ENCODE results near the gene SPHK2.

SPHK2 gene

DNA sequence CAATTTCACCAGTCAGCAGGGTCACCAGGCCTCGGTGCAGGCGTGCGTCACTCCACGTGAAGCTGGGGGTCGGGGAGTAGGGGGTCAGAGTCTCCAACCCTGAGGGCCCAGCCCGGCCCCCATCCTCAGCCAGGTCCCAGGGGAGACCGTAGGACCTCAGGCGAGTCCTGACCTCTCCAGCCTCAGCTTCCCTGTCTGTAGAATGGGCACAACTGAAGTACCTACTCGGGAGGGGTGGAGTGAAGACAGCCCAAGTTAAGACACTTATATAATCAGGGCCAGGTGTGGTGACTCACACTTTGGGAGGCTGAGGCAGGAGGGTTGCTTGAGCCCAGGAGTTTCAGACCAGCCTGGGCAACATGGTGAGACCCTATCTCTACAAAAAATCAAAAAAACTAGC, 15.5 kb upstream of the SPHK2 start:
- no peaks in the 10 kb centered on the region for H3K27me3 ChIP-seq (ENCODE audit: control insufficient read depth, insufficient read depth, low read length, poor library complexity, severe bottlenecking)
- H3K9me3 ChIP-seq (ENCODE audit: control insufficient read depth, low read length), result no peaks in the 10 kb centered on the region
- no peaks in the 10 kb centered on the region for H3K4me1 ChIP-seq (ENCODE audit: control insufficient read depth, insufficient read depth, low read length)
- H3K36me3 ChIP-seq (ENCODE audit: control insufficient read depth, insufficient read depth, low read length), result no peaks in the 10 kb centered on the region
- H3K27ac ChIP-seq (ENCODE audit: insufficient read depth, low read depth, low read length, poor library complexity, severe bottlenecking), result no peak overlapping the region
- 93 to 98% methylated on average over 9 of the region's 9 CpGs for WGBS, 2 experiments
- no peak overlapping the region for H3K4me3 ChIP-seq (ENCODE audit: insufficient read depth, low read depth, low read length)

DNA sequence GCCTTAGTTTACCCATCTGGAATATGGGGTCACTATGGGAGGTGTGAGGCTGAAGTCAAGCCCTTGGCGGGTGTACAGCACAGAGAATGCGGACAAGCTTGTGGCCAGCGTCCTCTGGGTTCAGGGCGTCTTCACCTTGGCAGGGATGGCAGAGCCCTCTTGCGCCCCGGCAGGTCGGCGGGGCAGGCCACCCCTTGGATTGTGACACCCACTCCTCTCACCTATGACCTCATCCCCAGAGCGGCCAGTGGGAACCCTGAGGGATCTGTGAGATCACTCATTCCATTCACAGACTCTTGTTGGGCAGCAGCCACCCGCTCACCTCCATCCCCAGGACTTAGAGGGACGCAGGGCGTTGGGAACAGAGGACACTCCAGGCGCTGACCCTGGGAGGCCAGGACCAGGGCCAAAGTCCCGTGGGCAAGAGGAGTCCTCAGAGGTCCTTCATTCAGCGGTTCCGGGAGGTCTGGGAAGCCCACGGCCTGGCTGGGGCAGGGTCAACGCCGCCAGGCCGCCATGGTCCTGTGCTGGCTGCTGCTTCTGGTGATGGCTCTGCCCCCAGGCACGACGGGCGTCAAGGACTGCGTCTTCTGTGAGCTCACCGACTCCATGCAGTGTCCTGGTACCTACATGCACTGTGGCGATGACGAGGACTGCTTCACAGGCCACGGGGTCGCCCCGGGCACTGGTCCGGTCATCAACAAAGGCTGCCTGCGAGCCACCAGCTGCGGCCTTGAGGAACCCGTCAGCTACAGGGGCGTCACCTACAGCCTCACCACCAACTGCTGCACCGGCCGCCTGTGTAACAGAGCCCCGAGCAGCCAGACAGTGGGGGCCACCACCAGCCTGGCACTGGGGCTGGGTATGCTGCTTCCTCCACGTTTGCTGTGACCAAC, 12.6 kb upstream of the SPHK2 start, which contains the start of gene SPACA4:
SPACA4 (plus strand) TSS at position 280 of the 896 bp plus-strand sequence; CDS start at position 517, 237 bp downstream.
- 93 to 96% methylated on average over 39 of the region's 39 CpGs for WGBS, 2 experiments
- Histone ChIP-seq H3K9me3 (ENCODE audit: control insufficient read depth, low read length) (no peaks in the 10 kb centered on the region), H3K4me1 (ENCODE audit: control insufficient read depth, insufficient read depth, low read length) (no peaks in the 10 kb centered on the region), H3K4me3 (ENCODE audit: insufficient read depth, low read depth, low read length) (no peak within 1 kb of the TSS), H3K27me3 (ENCODE audit: control insufficient read depth, insufficient read depth, low read length, poor library complexity, severe bottlenecking) (no peaks in the 10 kb centered on the region), H3K36me3 (ENCODE audit: control insufficient read depth, insufficient read depth, low read length) (no peaks in the 10 kb centered on the region), H3K27ac (ENCODE audit: insufficient read depth, low read depth, low read length, poor library complexity, severe bottlenecking) (no peak within 1 kb of the TSS)

DNA sequence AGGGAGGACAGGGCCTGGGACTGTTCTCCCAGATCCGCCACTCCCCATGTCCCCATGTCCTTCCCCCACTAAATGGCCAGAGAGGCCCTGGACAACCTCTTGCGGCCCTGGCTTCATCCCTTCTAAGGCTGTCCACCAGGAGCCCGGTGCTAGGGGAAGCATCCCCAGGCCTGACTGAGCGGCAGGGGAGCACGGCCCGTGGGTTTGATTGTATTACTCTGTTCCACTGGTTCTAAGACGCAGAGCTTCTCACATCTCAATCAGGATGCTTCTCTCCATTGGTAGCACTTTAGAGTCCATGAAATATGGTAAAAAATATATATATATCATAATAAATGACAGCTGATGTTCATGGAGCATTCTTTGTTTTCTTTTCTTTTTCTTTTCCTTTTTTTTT, 11.9 kb upstream of the SPHK2 start:
- H3K27me3 ChIP-seq (ENCODE audit: control insufficient read depth, insufficient read depth, low read length, poor library complexity, severe bottlenecking), result no peaks in the 10 kb centered on the region
- H3K27ac ChIP-seq (ENCODE audit: insufficient read depth, low read depth, low read length, poor library complexity, severe bottlenecking), result no peak overlapping the region
- no peak overlapping the region for H3K4me3 ChIP-seq (ENCODE audit: insufficient read depth, low read depth, low read length)
- WGBS, 2 experiments, result 92 to 96% methylated on average over 7 of the region's 7 CpGs
- no peaks in the 10 kb centered on the region for H3K4me1 ChIP-seq (ENCODE audit: control insufficient read depth, insufficient read depth, low read length)
- H3K36me3 ChIP-seq (ENCODE audit: control insufficient read depth, insufficient read depth, low read length), result no peaks in the 10 kb centered on the region
- H3K9me3 ChIP-seq (ENCODE audit: control insufficient read depth, low read length), result no peaks in the 10 kb centered on the region

DNA sequence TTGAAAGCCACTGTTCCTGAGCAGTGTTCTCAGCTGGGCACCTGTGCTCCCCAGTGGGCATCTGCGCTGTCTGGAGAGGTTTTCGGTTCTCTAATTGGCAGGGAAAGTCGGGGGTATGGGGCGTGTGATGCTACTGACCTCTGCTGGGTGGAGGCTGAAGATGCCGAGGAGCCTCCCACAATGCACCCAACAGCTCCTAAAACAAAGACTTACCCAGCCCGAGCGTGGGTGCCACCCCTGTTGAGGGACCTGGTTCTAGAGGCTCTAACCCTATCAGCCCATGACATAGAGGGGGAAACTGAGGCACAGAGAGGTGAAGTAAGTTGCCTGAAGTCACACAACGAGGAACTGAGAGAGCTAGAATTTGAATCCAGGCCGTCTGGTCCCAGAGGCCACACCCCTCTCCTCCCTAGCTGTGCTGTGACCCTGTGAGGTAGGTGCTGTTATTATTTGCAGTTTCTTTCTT, 10.5 kb upstream of the SPHK2 start:
- Histone ChIP-seq H3K27ac (ENCODE audit: insufficient read depth, low read depth, low read length, poor library complexity, severe bottlenecking) (no peak overlapping the region), H3K36me3 (ENCODE audit: control insufficient read depth, insufficient read depth, low read length) (no peaks in the 10 kb centered on the region), H3K4me1 (ENCODE audit: control insufficient read depth, insufficient read depth, low read length) (peaks cover 6% of the 10 kb centered on the region), H3K27me3 (ENCODE audit: control insufficient read depth, insufficient read depth, low read length, poor library complexity, severe bottlenecking) (no peaks in the 10 kb centered on the region), H3K9me3 (ENCODE audit: control insufficient read depth, low read length) (no peaks in the 10 kb centered on the region), H3K4me3 (ENCODE audit: insufficient read depth, low read depth, low read length) (no peak overlapping the region)
- 38 to 48% methylated on average over 9 of the region's 9 CpGs for WGBS, 2 experiments

DNA sequence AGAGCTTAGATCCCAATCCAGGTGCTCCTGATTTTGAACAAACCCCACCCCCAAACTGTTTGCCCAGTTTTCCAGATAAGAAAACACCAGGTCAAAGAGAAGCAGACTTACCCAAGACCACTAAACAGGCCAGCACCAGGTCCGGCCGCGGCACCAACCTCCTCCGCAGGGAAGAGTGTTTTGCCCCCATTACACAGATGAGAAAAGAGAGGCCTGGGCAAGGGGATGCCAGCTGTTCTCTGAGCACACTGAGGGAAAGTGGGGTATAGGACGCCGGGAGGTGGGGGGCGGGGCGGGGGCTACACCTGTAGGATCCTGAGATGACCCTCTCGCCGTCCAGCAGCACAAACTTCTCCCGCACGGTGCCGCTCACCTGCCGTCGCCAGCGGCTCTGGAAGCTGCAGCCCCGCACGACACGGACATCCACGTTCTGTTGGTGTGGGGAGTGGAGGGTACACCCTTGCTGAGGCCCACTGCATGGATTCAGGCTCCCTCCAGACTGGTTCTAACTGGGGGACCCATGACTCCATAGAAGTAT, 9.7 kb upstream of the SPHK2 start:
- H3K4me3 ChIP-seq (ENCODE audit: insufficient read depth, low read depth, low read length), result no peak overlapping the region
- no peaks in the 10 kb centered on the region for H3K27me3 ChIP-seq (ENCODE audit: control insufficient read depth, insufficient read depth, low read length, poor library complexity, severe bottlenecking)
- 94 to 96% methylated on average over 20 of the region's 20 CpGs for WGBS, 2 experiments
- peaks cover 14% of the 10 kb centered on the region for H3K4me1 ChIP-seq (ENCODE audit: control insufficient read depth, insufficient read depth, low read length)
- H3K27ac ChIP-seq (ENCODE audit: insufficient read depth, low read depth, low read length, poor library complexity, severe bottlenecking), result no peak overlapping the region
- H3K36me3 ChIP-seq (ENCODE audit: control insufficient read depth, insufficient read depth, low read length), result no peaks in the 10 kb centered on the region
- no peaks in the 10 kb centered on the region for H3K9me3 ChIP-seq (ENCODE audit: control insufficient read depth, low read length)

DNA sequence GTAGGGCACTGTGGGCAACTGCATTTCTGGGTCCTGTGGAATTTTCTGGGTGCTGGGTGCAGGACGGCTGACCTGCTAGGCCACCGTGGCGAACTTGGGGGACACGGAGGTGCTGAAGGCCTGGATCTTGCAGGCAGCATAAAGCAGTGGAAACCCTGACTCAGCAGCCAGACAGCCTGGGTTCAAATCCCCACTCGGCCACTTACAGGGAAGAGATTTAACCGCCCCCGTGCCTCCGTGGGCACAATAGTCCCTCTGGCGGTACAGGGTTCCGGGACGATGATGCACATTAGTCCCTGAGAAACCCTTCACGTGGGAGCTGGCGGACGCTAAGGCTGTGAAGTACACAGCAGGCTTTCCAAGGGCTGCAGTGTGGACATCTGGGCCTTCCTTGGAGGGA, 7.4 kb upstream of the SPHK2 start:
- H3K27me3 ChIP-seq (ENCODE audit: control insufficient read depth, insufficient read depth, low read length, poor library complexity, severe bottlenecking), result no peaks in the 10 kb centered on the region
- no peak overlapping the region for H3K27ac ChIP-seq (ENCODE audit: insufficient read depth, low read depth, low read length, poor library complexity, severe bottlenecking)
- H3K36me3 ChIP-seq (ENCODE audit: control insufficient read depth, insufficient read depth, low read length), result peaks cover 7% of the 10 kb centered on the region
- no peak overlapping the region for H3K4me3 ChIP-seq (ENCODE audit: insufficient read depth, low read depth, low read length)
- peaks cover 35% of the 10 kb centered on the region for H3K4me1 ChIP-seq (ENCODE audit: control insufficient read depth, insufficient read depth, low read length)
- WGBS, 2 experiments, result 95% methylated on average over 14 of the region's 14 CpGs
- H3K9me3 ChIP-seq (ENCODE audit: control insufficient read depth, low read length), result no peaks in the 10 kb centered on the region

DNA sequence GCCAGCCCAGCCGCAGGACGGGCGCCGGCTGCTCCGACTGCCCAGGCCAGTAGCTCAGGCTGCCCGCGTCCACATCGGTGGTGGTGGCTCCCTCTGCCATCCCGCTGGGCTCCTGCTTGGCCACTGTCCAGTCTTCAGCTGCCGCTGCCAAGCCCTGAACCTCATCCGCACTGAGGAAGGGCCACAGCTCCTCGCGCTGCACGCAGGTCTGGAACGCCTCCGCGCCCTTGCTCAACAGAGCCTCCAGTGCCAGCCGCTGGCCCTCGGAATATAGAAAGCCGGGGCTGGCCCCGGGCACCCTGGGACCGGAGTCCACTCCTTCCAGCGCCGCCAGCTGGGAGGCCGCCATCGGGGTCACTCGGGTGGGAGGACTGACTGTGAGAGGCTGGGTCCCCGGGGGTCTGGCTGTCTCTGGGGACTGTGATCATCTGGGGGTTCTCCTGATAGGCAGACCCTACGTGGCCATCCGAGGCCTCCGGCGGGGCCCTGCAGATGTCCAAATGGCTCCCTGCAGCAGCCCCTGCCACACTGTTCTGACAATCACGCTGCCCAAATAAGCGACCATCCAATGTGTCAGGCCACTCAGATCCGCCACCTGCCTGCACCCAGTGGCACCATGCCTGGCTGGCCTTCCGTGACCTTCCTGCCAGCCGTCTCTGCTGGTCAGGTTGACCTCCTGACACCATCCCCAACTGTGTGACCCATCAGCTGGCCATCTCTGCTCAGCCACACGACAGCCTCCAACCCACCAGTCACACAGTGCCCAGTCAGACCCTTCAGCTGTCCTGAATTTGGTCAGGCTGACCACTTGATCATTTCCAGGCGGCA, 6.1 kb upstream of the SPHK2 start:
- Histone ChIP-seq H3K36me3 (ENCODE audit: control insufficient read depth, insufficient read depth, low read length) (peaks cover 7% of the 10 kb centered on the region), H3K27me3 (ENCODE audit: control insufficient read depth, insufficient read depth, low read length, poor library complexity, severe bottlenecking) (no peaks in the 10 kb centered on the region), H3K4me3 (ENCODE audit: insufficient read depth, low read depth, low read length) (no peak overlapping the region), H3K4me1 (ENCODE audit: control insufficient read depth, insufficient read depth, low read length) (peaks cover 46% of the 10 kb centered on the region), H3K27ac (ENCODE audit: insufficient read depth, low read depth, low read length, poor library complexity, severe bottlenecking) (no peak overlapping the region), H3K9me3 (ENCODE audit: control insufficient read depth, low read length) (no peaks in the 10 kb centered on the region)
- 92% methylated on average over 39 of the region's 39 CpGs for WGBS, 2 experiments

DNA sequence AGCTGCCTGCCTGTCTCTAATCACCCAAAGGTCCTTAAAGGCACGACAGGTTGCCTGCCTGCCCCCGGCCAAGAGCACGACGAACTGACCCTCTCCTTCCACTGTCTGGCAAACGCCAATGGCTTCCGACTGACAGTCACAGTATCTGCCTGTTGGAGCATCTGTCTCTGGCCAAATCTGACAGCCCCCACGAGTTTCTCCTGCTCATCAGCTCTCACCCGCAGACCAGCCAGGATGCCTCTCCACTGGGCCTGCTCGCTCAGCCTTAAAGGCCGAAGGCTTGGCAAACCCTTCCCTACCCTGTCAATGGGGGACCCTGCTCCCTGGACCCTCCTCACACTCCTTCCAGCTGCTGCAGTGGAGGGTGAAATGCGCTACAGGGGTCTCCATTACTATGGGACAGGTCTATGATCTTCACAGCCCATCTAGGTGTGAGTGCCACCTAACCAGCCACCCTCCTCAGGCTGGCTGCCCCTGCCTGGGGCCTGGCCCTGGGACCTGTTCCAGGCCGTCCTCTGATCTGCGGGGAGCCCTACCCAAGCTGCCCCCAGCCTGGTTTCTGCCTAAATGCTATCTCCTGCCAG, 5.4 kb upstream of the SPHK2 start:
- Histone ChIP-seq H3K36me3 (ENCODE audit: control insufficient read depth, insufficient read depth, low read length) (peaks cover 7% of the 10 kb centered on the region), H3K4me3 (ENCODE audit: insufficient read depth, low read depth, low read length) (no peak overlapping the region), H3K4me1 (ENCODE audit: control insufficient read depth, insufficient read depth, low read length) (peaks cover 46% of the 10 kb centered on the region), H3K9me3 (ENCODE audit: control insufficient read depth, low read length) (no peaks in the 10 kb centered on the region), H3K27ac (ENCODE audit: insufficient read depth, low read depth, low read length, poor library complexity, severe bottlenecking) (peak overlapping the region; percentile 6), H3K27me3 (ENCODE audit: control insufficient read depth, insufficient read depth, low read length, poor library complexity, severe bottlenecking) (no peaks in the 10 kb centered on the region)
- 86 to 89% methylated on average over 13 of the region's 13 CpGs for WGBS, 2 experiments

DNA sequence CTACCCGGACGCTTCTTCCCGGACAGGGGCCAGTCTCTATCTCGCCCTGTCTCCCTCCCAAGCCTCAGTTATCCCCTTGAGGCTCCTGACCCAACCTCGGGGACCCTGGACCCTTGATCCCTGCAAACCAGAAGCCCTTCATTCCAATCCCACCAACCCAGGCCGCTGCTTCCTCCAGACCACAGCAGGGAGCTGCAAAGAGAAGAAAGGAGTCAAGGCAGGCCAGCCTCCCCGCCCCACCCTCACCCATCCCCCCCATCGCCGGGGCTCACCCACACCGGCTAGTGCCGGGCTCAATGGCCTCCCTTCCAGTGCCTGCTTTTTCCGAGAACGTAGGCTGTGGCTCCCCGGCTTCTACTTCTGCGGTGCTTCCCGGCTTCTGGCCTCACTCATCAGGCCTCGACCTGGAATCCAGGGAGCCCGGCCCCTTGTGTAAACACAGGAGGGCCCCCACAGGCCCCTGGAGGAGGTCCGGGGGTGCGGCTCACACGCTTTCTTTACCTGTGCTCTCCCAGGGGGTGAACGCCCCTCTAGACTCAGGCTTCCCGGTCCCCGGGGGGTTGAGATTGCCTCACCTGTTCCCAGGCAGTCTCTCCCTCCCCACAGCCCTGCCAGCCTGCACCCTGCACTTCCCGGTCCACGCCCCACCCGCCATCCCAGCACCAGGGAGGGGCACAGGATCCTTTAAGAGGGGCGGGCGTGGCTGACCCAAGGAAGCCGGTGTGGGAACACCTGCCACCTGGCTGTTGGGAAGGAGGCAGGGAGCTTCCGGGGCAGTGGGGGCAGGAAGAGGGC, 4.7 kb upstream of the SPHK2 start, which contains the start of gene FAM83E:
FAM83E (minus strand) TSS at position 641 of the 795 bp plus-strand sequence. CDS start 1,704 bp downstream, outside the sequence.
- Histone ChIP-seq H3K4me3 (ENCODE audit: insufficient read depth, low read depth, low read length) (peak within 1 kb of the TSS; percentile 6), H3K27me3 (ENCODE audit: control insufficient read depth, insufficient read depth, low read length, poor library complexity, severe bottlenecking) (no peaks in the 10 kb centered on the region), H3K27ac (ENCODE audit: insufficient read depth, low read depth, low read length, poor library complexity, severe bottlenecking) (peak within 1 kb of the TSS; percentile 84), H3K4me1 (ENCODE audit: control insufficient read depth, insufficient read depth, low read length) (peaks cover 46% of the 10 kb centered on the region), H3K9me3 (ENCODE audit: control insufficient read depth, low read length) (no peaks in the 10 kb centered on the region), H3K36me3 (ENCODE audit: control insufficient read depth, insufficient read depth, low read length) (peaks cover 7% of the 10 kb centered on the region)
- 28 to 30% methylated on average over 31 of the region's 31 CpGs for WGBS, 2 experiments

Data from ectodermal cell (in vitro differentiated cells).